ENCODE measurements around the gene TGFBRAP1.
A peak's percentile ranks its signal among the peaks of the same experiment; 100 is the strongest.
"Not testable (repeated sequence)": the region's sequence is repeated elsewhere in the genome, so short reads cannot be mapped to it uniquely, and the experiment has no call there.

TGFBRAP1 gene

GRCh38 chr2:105271393-105272045, 58.0 kb downstream of the TGFBRAP1 start:
- no peak for DNase-seq (ENCODE audit: low spot score)

GRCh38 chr2:105269426-105269825, 60.1 kb downstream of the TGFBRAP1 start:
- no peak for DNase-seq (ENCODE audit: low spot score)

GRCh38 chr2:105262651-105263091, 66.9 kb downstream of the TGFBRAP1 start:
- DNase-seq (ENCODE audit: low spot score), result no peak

- no peak for DNase-seq (ENCODE audit: low spot score)
These were observed 68.5 kb downstream of the TGFBRAP1 start for GRCh38 chr2:105261061-105261460.

GRCh38 chr2:105258835-105259350, 70.6 kb downstream of the TGFBRAP1 start:
- no peak for DNase-seq (ENCODE audit: low spot score)

GRCh38 chr2:105257981-105258380, 71.6 kb downstream of the TGFBRAP1 start:
- DNase-seq (ENCODE audit: low spot score), result no peak

- DNase-seq (ENCODE audit: low spot score), result no peak
These were observed 73.0 kb downstream of the TGFBRAP1 start for GRCh38 chr2:105256431-105257047.

GRCh38 chr2:105255979-105256378, 73.6 kb downstream of the TGFBRAP1 start:
- no peak for DNase-seq (ENCODE audit: low spot score)

- DNase-seq (ENCODE audit: low spot score), result no peak
These were observed 74.9 kb downstream of the TGFBRAP1 start for GRCh38 chr2:105254531-105255210.

GRCh38 chr2:105252271-105252670, 77.3 kb downstream of the TGFBRAP1 start:
- DNase-seq (ENCODE audit: low spot score), result no peak

GRCh38 chr2:105251016-105251648, 78.4 kb downstream of the TGFBRAP1 start:
- not testable (repeated sequence) for DNase-seq (ENCODE audit: low spot score)

- no peak for DNase-seq (ENCODE audit: low spot score)
These were observed 79.6 kb downstream of the TGFBRAP1 start for GRCh38 chr2:105249891-105250290.

GRCh38 chr2:105249181-105249580, 80.4 kb downstream of the TGFBRAP1 start:
- no peak for DNase-seq (ENCODE audit: low spot score)

GRCh38 chr2:105248316-105249070, 81.0 kb downstream of the TGFBRAP1 start:
- DNase-seq (ENCODE audit: low spot score), result no peak

- DNase-seq (ENCODE audit: low spot score), result no peak
These were observed 85.1 kb downstream of the TGFBRAP1 start for GRCh38 chr2:105244451-105244850.

- peak; percentile 49 for DNase-seq (ENCODE audit: low spot score)
These were observed 85.6 kb downstream of the TGFBRAP1 start for GRCh38 chr2:105243961-105244360.

- no peak for DNase-seq (ENCODE audit: low spot score)
These were observed 87.1 kb downstream of the TGFBRAP1 start for GRCh38 chr2:105242286-105242993.

GRCh38 chr2:105241443-105241842, 88.1 kb downstream of the TGFBRAP1 start, which contains the start of gene GPR45:
GPR45 (plus strand) TSS chr2:105241743; CDS start chr2:105241859, 116 bp downstream.
- DNase-seq (ENCODE audit: low spot score), result no peak

GRCh38 chr2:105239924-105240323, 89.6 kb downstream of the TGFBRAP1 start:
- DNase-seq (ENCODE audit: low spot score), result no peak

- DNase-seq (ENCODE audit: low spot score), result no peak
These were observed 90.8 kb downstream of the TGFBRAP1 start for GRCh38 chr2:105238664-105239240.

Data from NAMALWA (cell line).